Calu3 (cell line): ENCODE results near the gene ITPR2. TPM values are rescaled to one million over a fixed set of nuclear protein-coding genes. Genes with fewer than 3 reads are reported as not detected.

Source experiments
- BruUV-seq: library from RNA; stranded (reverse); fragments of 400-500 nt; replicated peaks from 2 replicates; lab custom pipeline; 2021; lab: Mats Ljungman, UMichigan
- CTCF ChIA-PET: fragments of 300-600 bp; sonication (Branson Sonifier 250); formaldehyde crosslinking; loops from one replicate; lab custom pipeline; 2022; ENCODE audit warnings: antibody characterized with exemption; lab: Charles Lee
- DNase-seq: peaks from one replicate; pipeline ENCODE4 v3.0.0; 2022
- H3K27ac Mint-ChIP-seq: one replicate; pipeline ENCODE4 v1.8.0; 2022; ENCODE audit warnings: mixed read lengths; ENCODE audit not compliant: unreplicated experiment
- H3K27me3 Mint-ChIP-seq: one replicate; pipeline ENCODE4 v1.8.0; 2022; ENCODE audit warnings: mixed read lengths; ENCODE audit not compliant: unreplicated experiment
- H3K36me3 Mint-ChIP-seq: one replicate; pipeline ENCODE4 v1.8.0; 2022; ENCODE audit warnings: mild to moderate bottlenecking, moderate library complexity, mixed read lengths; ENCODE audit not compliant: insufficient read depth, unreplicated experiment
- H3K4me1 Mint-ChIP-seq: one replicate; pipeline ENCODE4 v1.8.0; 2022; ENCODE audit warnings: mild to moderate bottlenecking, low read depth, mixed read lengths; ENCODE audit not compliant: unreplicated experiment
- H3K4me3 Mint-ChIP-seq: one replicate; pipeline ENCODE4 v1.8.0; 2022; ENCODE audit warnings: mild to moderate bottlenecking, low read depth, moderate library complexity, mixed read lengths; ENCODE audit not compliant: unreplicated experiment
- H3K9me3 Mint-ChIP-seq: one replicate; pipeline ENCODE4 v1.8.0; 2022; ENCODE audit warnings: low read depth, mixed read lengths; ENCODE audit not compliant: unreplicated experiment
- CTCF ChIP-seq: fragments of 200-600 bp; IDR thresholded peaks from one replicate; pipeline ENCODE4 v1.8.0; 2022; ENCODE audit warnings: antibody characterized with exemption; ENCODE audit not compliant: unreplicated experiment
- intact Hi-C: fragments of 100-400 bp; cut with micrococcal nuclease; formaldehyde crosslinking; loops from one replicate; pipeline ENCODE4 v1.10.0; 2022; ENCODE audit not compliant: unreplicated experiment
- total RNA-seq: library from RNA; stranded (reverse); gene quantifications from 2 replicates; pipeline ENCODE4 v1.2.3, GENCODE V29; 2022

Gene ITPR2
- total RNA-seq, 1 experiment from 2014 or later, result 2.5 TPM

- no TSS peak for BruUV-seq
- Mint-ChIP-seq H3K27ac (no peak overlapping the region), H3K4me3 (no peak overlapping the region), H3K9me3 (no peaks in the 10 kb centered on the region), H3K27me3 (peaks cover 35% of the 10 kb centered on the region), H3K4me1 (peaks cover 17% of the 10 kb centered on the region), H3K36me3 (no peaks in the 10 kb centered on the region)
- intact Hi-C loops, result no loop called here
- CTCF ChIA-PET, result no interaction called here
- no peak for DNase-seq
- no peak for TF ChIP-seq CTCF
Measured at GRCh38 chr12:26744042-26744626, 88.9 kb downstream of the ITPR2 start.

GRCh38 chr12:26741584-26742227 is 91.3 kb downstream of the ITPR2 start:
- no TSS peak for BruUV-seq
- TF ChIP-seq CTCF, result no peak
- Mint-ChIP-seq H3K36me3 (no peaks in the 10 kb centered on the region), H3K4me3 (no peak overlapping the region), H3K27me3 (peaks cover 20% of the 10 kb centered on the region), H3K9me3 (no peaks in the 10 kb centered on the region), H3K27ac (no peak overlapping the region), H3K4me1 (peaks cover 14% of the 10 kb centered on the region)
- DNase-seq, result no peak
- CTCF ChIA-PET, result no interaction called here
- intact Hi-C loops, result no loop called here

- TF ChIP-seq CTCF, result no peak
- DNase-seq, result no peak
- Mint-ChIP-seq H3K9me3 (no peaks in the 10 kb centered on the region), H3K4me3 (no peak overlapping the region), H3K27ac (no peak overlapping the region), H3K4me1 (peaks cover 14% of the 10 kb centered on the region), H3K27me3 (peaks cover 13% of the 10 kb centered on the region), H3K36me3 (no peaks in the 10 kb centered on the region)
- intact Hi-C loops, result no loop called here
- no TSS peak for BruUV-seq
- CTCF ChIA-PET, result no interaction called here
Measured at GRCh38 chr12:26740991-26741390, 92.0 kb downstream of the ITPR2 start.

GRCh38 chr12:26740348-26740747 is 92.6 kb downstream of the ITPR2 start:
- no peak for TF ChIP-seq CTCF
- intact Hi-C loops, result no loop called here
- no peaks in the 10 kb centered on the region for H3K9me3 Mint-ChIP-seq
- H3K4me3 Mint-ChIP-seq, result no peak overlapping the region
- no peak overlapping the region for H3K27ac Mint-ChIP-seq
- H3K27me3 Mint-ChIP-seq, result peaks cover 11% of the 10 kb centered on the region
- H3K4me1 Mint-ChIP-seq, result peaks cover 17% of the 10 kb centered on the region
- BruUV-seq, result no TSS peak
- DNase-seq, result no peak
- no peaks in the 10 kb centered on the region for H3K36me3 Mint-ChIP-seq
- CTCF ChIA-PET, result no interaction called here
